DND-41 (cell line): ENCODE data around the gene CFAP206.

Experiments used
- EZH2 ChIP-seq: IDR thresholded peaks from 3 replicates; pipeline ENCODE4 v1.6.1; 2012; ENCODE audit warnings: borderline replicate concordance, low read depth, mild to moderate bottlenecking, moderate library complexity, low read length, inconsistent platforms; ENCODE audit not compliant: severe bottlenecking
- TF ChIP-seq, protein P1 (sequence below): IDR thresholded peaks from 2 replicates; pipeline ENCODE4 v1.5.1; 2012; ENCODE audit warnings: borderline replicate concordance, low read length, moderate library complexity, mild to moderate bottlenecking; ENCODE audit not compliant: poor library complexity, severe bottlenecking; ENCODE audit errors: extremely low read depth

GRCh38 chr6:87384449-87384848 is 23.3 kb upstream of the CFAP206 start:
- TF ChIP-seq, protein P1, sequence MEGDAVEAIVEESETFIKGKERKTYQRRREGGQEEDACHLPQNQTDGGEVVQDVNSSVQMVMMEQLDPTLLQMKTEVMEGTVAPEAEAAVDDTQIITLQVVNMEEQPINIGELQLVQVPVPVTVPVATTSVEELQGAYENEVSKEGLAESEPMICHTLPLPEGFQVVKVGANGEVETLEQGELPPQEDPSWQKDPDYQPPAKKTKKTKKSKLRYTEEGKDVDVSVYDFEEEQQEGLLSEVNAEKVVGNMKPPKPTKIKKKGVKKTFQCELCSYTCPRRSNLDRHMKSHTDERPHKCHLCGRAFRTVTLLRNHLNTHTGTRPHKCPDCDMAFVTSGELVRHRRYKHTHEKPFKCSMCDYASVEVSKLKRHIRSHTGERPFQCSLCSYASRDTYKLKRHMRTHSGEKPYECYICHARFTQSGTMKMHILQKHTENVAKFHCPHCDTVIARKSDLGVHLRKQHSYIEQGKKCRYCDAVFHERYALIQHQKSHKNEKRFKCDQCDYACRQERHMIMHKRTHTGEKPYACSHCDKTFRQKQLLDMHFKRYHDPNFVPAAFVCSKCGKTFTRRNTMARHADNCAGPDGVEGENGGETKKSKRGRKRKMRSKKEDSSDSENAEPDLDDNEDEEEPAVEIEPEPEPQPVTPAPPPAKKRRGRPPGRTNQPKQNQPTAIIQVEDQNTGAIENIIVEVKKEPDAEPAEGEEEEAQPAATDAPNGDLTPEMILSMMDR, result no peak
- TF ChIP-seq EZH2, result no peak
